Duodenal mucosa (tissue), 2 donors: Measurements from ENCODE around the gene NEURL1.

Source experiments
- H3K27ac ChIP-seq: one replicate; pipeline ENCODE4 v1.7.0; 2013; ENCODE audit warnings: low read depth, low read length
- H3K27me3 ChIP-seq, 2 donors: one replicate each; pipeline ENCODE4 v1.7.0; 2013; ENCODE audit warnings: low read length in 2 of 2, control low read depth in 1 of 2; ENCODE audit not compliant: insufficient read depth in 2 of 2, control insufficient read depth in 1 of 2
- H3K36me3 ChIP-seq, 2 donors: one replicate each; pipeline ENCODE4 v1.7.0; 2013; ENCODE audit warnings: low read length in 2 of 2, control low read depth in 1 of 2; ENCODE audit not compliant: insufficient read depth in 2 of 2, control insufficient read depth in 1 of 2
- H3K4me1 ChIP-seq, 2 donors: one replicate each; pipeline ENCODE4 v1.7.0; 2013; ENCODE audit warnings: low read length in 2 of 2, control low read depth in 1 of 2; ENCODE audit not compliant: insufficient read depth in 2 of 2, control insufficient read depth in 1 of 2
- H3K4me3 ChIP-seq, 2 donors: one replicate each; pipeline ENCODE4 v1.7.0; 2013; ENCODE audit warnings: low read length in 2 of 2, low read depth in 1 of 2
- H3K9ac ChIP-seq, 2 donors: one replicate each; pipeline ENCODE4 v1.7.0; 2013; ENCODE audit warnings: low read length in 2 of 2, low read depth in 1 of 2
- H3K9me3 ChIP-seq, 2 donors: one replicate each; pipeline ENCODE4 v1.7.0; 2013; ENCODE audit warnings: low read length in 2 of 2, control low read depth in 1 of 2; ENCODE audit not compliant: control insufficient read depth in 1 of 2

NEURL1 gene

GRCh38 chr10:103620352-103620740, 126.8 kb downstream of the NEURL1 start:
- Histone ChIP-seq H3K4me1 (peaks cover 28 to 43% of the 10 kb centered on the region in 2 donors), H3K36me3 (peaks cover 11 to 54% of the 10 kb centered on the region in 2 donors), H3K27me3 (no peaks in the 10 kb centered on the region), H3K9ac (no peak overlapping the region), H3K27ac (no peak overlapping the region), H3K4me3 (no peak overlapping the region), H3K9me3 (no peaks in the 10 kb centered on the region)

GRCh38 chr10:103620891-103621782, 127.6 kb downstream of the NEURL1 start:
- Histone ChIP-seq H3K36me3 (peaks cover 11 to 60% of the 10 kb centered on the region in 2 donors), H3K9ac (no peak overlapping the region), H3K9me3 (no peaks in the 10 kb centered on the region), H3K4me1 (peaks cover 28 to 42% of the 10 kb centered on the region in 2 donors), H3K27me3 (no peaks in the 10 kb centered on the region), H3K27ac (no peak overlapping the region), H3K4me3 (no peak overlapping the region)

- Histone ChIP-seq H3K9ac (no peak overlapping the region), H3K9me3 (no peaks in the 10 kb centered on the region), H3K27ac (no peak overlapping the region), H3K4me1 (peaks cover 23 to 37% of the 10 kb centered on the region in 2 donors), H3K36me3 (peaks cover 10 to 61% of the 10 kb centered on the region in 2 donors), H3K4me3 (no peak overlapping the region), H3K27me3 (no peaks in the 10 kb centered on the region)
Measured at GRCh38 chr10:103621783-103622125, 128.2 kb downstream of the NEURL1 start.

- Histone ChIP-seq H3K4me1 (peaks cover 18 to 32% of the 10 kb centered on the region in 2 donors), H3K27ac (no peak overlapping the region), H3K9me3 (no peaks in the 10 kb centered on the region), H3K9ac (no peak overlapping the region), H3K36me3 (peaks cover 8 to 61% of the 10 kb centered on the region in 2 donors), H3K4me3 (no peak overlapping the region), H3K27me3 (no peaks in the 10 kb centered on the region)
Measured at GRCh38 chr10:103622286-103622685, 128.8 kb downstream of the NEURL1 start.

GRCh38 chr10:103622935-103623574, 129.6 kb downstream of the NEURL1 start:
- no peaks in the 10 kb centered on the region for H3K27me3 ChIP-seq
- H3K36me3 ChIP-seq = peaks cover 8 to 67% of the 10 kb centered on the region in 2 donors
- no peak overlapping the region for H3K4me3 ChIP-seq
- peaks cover 17 to 28% of the 10 kb centered on the region in 2 donors for H3K4me1 ChIP-seq
- H3K9ac ChIP-seq = no peak overlapping the region
- no peak overlapping the region for H3K27ac ChIP-seq
- no peaks in the 10 kb centered on the region for H3K9me3 ChIP-seq

- Histone ChIP-seq H3K9ac (no peak overlapping the region), H3K27ac (no peak overlapping the region), H3K9me3 (no peaks in the 10 kb centered on the region), H3K4me1 (no peaks in the 10 kb centered on the region), H3K27me3 (no peaks in the 10 kb centered on the region), H3K36me3 (peaks cover 2 to 64% of the 10 kb centered on the region in 2 donors), H3K4me3 (no peak overlapping the region)
Measured at GRCh38 chr10:103626178-103626577, 132.7 kb downstream of the NEURL1 start.

- Histone ChIP-seq H3K4me3 (no peak overlapping the region), H3K4me1 (no peaks in the 10 kb centered on the region), H3K27ac (no peak overlapping the region), H3K36me3 (peaks cover 0 to 55% of the 10 kb centered on the region in 2 donors), H3K9me3 (no peaks in the 10 kb centered on the region), H3K9ac (no peak overlapping the region), H3K27me3 (no peaks in the 10 kb centered on the region)
Measured at GRCh38 chr10:103627111-103627892, 133.8 kb downstream of the NEURL1 start.

GRCh38 chr10:103627893-103628292, 134.4 kb downstream of the NEURL1 start:
- Histone ChIP-seq H3K27ac (no peak overlapping the region), H3K4me3 (no peak overlapping the region), H3K36me3 (peaks cover 0 to 49% of the 10 kb centered on the region in 2 donors), H3K27me3 (no peaks in the 10 kb centered on the region), H3K4me1 (no peaks in the 10 kb centered on the region), H3K9ac (no peak overlapping the region), H3K9me3 (no peaks in the 10 kb centered on the region)

GRCh38 chr10:103629581-103629980, 136.1 kb downstream of the NEURL1 start:
- H3K4me3 ChIP-seq = no peak overlapping the region
- H3K4me1 ChIP-seq = no peaks in the 10 kb centered on the region
- peaks cover 0 to 41% of the 10 kb centered on the region in 2 donors for H3K36me3 ChIP-seq
- no peaks in the 10 kb centered on the region for H3K27me3 ChIP-seq
- no peak overlapping the region for H3K27ac ChIP-seq
- H3K9ac ChIP-seq = no peak overlapping the region
- H3K9me3 ChIP-seq = no peaks in the 10 kb centered on the region

- H3K4me1 ChIP-seq = no peaks in the 10 kb centered on the region
- no peak overlapping the region for H3K9ac ChIP-seq
- no peak overlapping the region for H3K27ac ChIP-seq
- peaks cover 0 to 36% of the 10 kb centered on the region in 2 donors for H3K36me3 ChIP-seq
- H3K9me3 ChIP-seq = no peaks in the 10 kb centered on the region
- H3K27me3 ChIP-seq = no peaks in the 10 kb centered on the region
- H3K4me3 ChIP-seq = no peak overlapping the region
Measured at GRCh38 chr10:103630156-103630555, 136.7 kb downstream of the NEURL1 start.
